ENCODE results near the gene FBLN7. TPM values are rescaled to one million over a fixed set of nuclear protein-coding genes. Genes with fewer than 3 reads are reported as not detected.
"Not testable (repeated sequence)": the region's sequence is repeated elsewhere in the genome, so short reads cannot be mapped to it uniquely, and the experiment has no call there.

Gene FBLN7
- total RNA-seq, 1 donor from 2014 or later, result 9.3 TPM

DNA sequence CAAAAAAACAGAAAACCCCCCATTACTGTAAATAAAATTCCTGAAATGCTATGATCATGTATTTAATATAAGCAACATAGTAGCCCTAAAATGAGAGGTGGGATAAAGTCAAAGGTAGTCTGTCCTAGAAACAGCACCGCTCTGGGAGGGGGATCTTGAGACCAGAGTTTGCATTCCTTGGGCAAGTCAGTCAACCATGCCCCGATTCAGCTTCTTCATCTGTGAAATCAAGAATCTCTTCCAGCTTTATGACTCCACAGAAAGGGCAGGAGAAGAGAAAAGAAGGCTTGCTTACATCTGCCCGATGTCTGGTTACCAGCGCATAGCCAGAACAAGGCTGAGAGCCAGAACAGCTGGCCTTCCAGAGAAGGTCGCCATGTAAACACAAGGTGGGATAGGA, 2.1 kb upstream of the FBLN7 start:
- Mint-ChIP-seq H3K36me3 (ENCODE audit: insufficient read depth) (no peaks in the 10 kb centered on the region), H3K27me3 (peaks cover 29% of the 10 kb centered on the region), H3K4me1 (ENCODE audit: low read depth) (peaks cover 4% of the 10 kb centered on the region), H3K9me3 (ENCODE audit: low read depth) (peaks cover 5% of the 10 kb centered on the region), H3K4me3 (ENCODE audit: low read depth) (peak overlapping the region; percentile 35), H3K27ac (peak overlapping the region; percentile 12)
- no peak for DNase-seq (ENCODE audit: low spot score, unreplicated experiment)
- TF ChIP-seq, protein P1, sequence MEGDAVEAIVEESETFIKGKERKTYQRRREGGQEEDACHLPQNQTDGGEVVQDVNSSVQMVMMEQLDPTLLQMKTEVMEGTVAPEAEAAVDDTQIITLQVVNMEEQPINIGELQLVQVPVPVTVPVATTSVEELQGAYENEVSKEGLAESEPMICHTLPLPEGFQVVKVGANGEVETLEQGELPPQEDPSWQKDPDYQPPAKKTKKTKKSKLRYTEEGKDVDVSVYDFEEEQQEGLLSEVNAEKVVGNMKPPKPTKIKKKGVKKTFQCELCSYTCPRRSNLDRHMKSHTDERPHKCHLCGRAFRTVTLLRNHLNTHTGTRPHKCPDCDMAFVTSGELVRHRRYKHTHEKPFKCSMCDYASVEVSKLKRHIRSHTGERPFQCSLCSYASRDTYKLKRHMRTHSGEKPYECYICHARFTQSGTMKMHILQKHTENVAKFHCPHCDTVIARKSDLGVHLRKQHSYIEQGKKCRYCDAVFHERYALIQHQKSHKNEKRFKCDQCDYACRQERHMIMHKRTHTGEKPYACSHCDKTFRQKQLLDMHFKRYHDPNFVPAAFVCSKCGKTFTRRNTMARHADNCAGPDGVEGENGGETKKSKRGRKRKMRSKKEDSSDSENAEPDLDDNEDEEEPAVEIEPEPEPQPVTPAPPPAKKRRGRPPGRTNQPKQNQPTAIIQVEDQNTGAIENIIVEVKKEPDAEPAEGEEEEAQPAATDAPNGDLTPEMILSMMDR (IDR thresholded peaks at IDR 0.05; ENCODE audit: unreplicated experiment), result no peak

DNA sequence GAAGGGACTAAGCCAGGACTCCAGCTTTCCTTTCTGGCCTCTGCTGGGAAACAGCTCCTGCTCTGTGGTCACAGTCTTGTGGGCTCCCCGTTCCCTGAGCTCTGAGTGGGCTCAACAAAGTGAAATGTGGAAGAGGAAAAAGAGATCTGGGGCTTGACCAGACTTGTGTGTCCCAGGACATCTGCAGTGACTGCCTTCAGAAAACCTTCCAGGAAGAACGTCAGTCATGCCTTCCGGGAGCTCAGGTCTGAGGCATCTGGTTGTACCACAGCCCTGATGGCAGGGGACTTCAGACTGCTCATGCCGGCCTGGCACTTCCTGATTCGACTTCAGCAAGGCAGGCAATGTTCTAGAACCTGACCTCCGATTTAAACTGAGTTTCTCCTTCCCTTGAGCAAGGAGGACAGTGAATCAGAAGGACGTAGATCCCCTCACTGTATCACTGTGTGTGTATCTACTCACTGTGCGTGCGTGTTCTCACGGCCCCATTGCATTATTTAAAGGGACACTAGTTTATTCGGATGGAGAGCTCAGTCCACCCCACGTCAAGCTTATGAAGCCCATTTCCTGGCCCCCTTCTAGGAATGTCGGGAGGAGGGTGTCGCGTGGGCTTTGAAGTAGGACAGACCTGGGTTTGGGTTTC, 548 bp upstream of the FBLN7 start:
- peaks cover under 1% of the 10 kb centered on the region for H3K36me3 Mint-ChIP-seq (ENCODE audit: insufficient read depth)
- peaks cover 29% of the 10 kb centered on the region for H3K27me3 Mint-ChIP-seq
- no peak for DNase-seq (ENCODE audit: low spot score, unreplicated experiment)
- H3K27ac Mint-ChIP-seq, result no peak overlapping the region
- H3K4me1 Mint-ChIP-seq (ENCODE audit: low read depth), result peaks cover 4% of the 10 kb centered on the region
- H3K4me3 Mint-ChIP-seq (ENCODE audit: low read depth), result peak overlapping the region; percentile 67
- peaks cover 2% of the 10 kb centered on the region for H3K9me3 Mint-ChIP-seq (ENCODE audit: low read depth)
- TF ChIP-seq, protein P1 (IDR thresholded peaks at IDR 0.05; ENCODE audit: unreplicated experiment), result no peak

DNA sequence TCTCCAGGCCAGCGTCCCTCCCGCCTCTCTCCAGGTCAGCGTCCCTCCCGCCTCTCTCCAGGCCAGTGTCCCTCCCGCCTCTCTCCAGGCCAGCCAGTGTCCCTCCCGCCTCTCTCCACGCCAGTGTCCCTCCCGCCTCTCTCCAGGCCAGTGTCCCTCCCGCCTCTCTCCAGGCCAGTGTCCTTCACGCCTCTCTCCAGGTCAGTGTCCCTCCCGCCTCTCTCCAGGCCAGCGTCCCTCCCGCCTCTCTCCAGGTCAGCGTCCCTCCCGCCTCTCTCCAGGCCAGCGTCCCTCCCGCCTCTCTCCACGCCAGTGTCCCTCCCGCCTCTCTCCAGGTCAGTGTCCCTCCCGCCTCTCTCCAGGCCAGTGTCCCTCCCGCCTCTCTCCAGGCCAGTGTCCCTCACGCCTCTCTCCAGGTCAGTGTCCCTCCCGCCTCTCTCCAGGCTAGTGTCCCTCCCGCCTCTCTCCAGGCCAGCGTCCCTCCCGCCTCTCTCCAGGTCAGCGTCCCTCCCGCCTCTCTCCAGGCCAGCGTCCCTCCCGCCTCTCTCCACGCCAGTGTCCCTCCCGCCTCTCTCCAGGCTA, 939 bp downstream of the FBLN7 start:
- H3K27ac Mint-ChIP-seq, result not testable (repeated sequence)

GRCh38 chr2:112139661-112140204, 1.5 kb downstream of the FBLN7 start:
- H3K27me3 Mint-ChIP-seq, result peaks cover 29% of the 10 kb centered on the region
- not testable (repeated sequence) for H3K4me1 Mint-ChIP-seq (ENCODE audit: low read depth); H3K36me3 Mint-ChIP-seq (ENCODE audit: insufficient read depth); DNase-seq (ENCODE audit: low spot score, unreplicated experiment); H3K27ac Mint-ChIP-seq; H3K9me3 Mint-ChIP-seq (ENCODE audit: low read depth)
- H3K4me3 Mint-ChIP-seq (ENCODE audit: low read depth), result peak overlapping the region; percentile 75

More for the DNA sequence above, 939 bp downstream of the FBLN7 start:
- not testable (repeated sequence) for H3K36me3 Mint-ChIP-seq (ENCODE audit: insufficient read depth); DNase-seq (ENCODE audit: low spot score, unreplicated experiment); H3K9me3 Mint-ChIP-seq (ENCODE audit: low read depth); H3K4me1 Mint-ChIP-seq (ENCODE audit: low read depth)
- Mint-ChIP-seq H3K27me3 (peaks cover 29% of the 10 kb centered on the region), H3K4me3 (ENCODE audit: low read depth) (peak overlapping the region; percentile 80)

- TF ChIP-seq, protein P1 (IDR thresholded peaks at IDR 0.05; ENCODE audit: unreplicated experiment), result no peak
- peak overlapping the region; percentile 75 for H3K4me3 Mint-ChIP-seq (ENCODE audit: low read depth)
- no peaks in the 10 kb centered on the region for H3K9me3 Mint-ChIP-seq (ENCODE audit: low read depth)
- H3K27me3 Mint-ChIP-seq, result peaks cover 29% of the 10 kb centered on the region
- H3K27ac Mint-ChIP-seq, result no peak overlapping the region
- H3K4me1 Mint-ChIP-seq (ENCODE audit: low read depth), result peaks cover 4% of the 10 kb centered on the region
- DNase-seq (ENCODE audit: low spot score, unreplicated experiment), result no peak
- H3K36me3 Mint-ChIP-seq (ENCODE audit: insufficient read depth), result peaks cover 2% of the 10 kb centered on the region
Measured at GRCh38 chr2:112140205-112140802, 2.1 kb downstream of the FBLN7 start.

- Mint-ChIP-seq H3K4me3 (ENCODE audit: low read depth) (peak overlapping the region; percentile 75), H3K27me3 (peaks cover 24% of the 10 kb centered on the region), H3K4me1 (ENCODE audit: low read depth) (peaks cover 4% of the 10 kb centered on the region), H3K27ac (peak overlapping the region; percentile 46), H3K36me3 (ENCODE audit: insufficient read depth) (peaks cover 2% of the 10 kb centered on the region), H3K9me3 (ENCODE audit: low read depth) (no peaks in the 10 kb centered on the region)
- TF ChIP-seq, protein P1 (IDR thresholded peaks at IDR 0.05; ENCODE audit: unreplicated experiment), result no peak
- no peak for DNase-seq (ENCODE audit: low spot score, unreplicated experiment)
Measured at GRCh38 chr2:112140899-112141625, 2.9 kb downstream of the FBLN7 start.
